GM23248 (cell line): ENCODE results near the gene CIB2. TPM values are rescaled to one million over a fixed set of nuclear protein-coding genes. Genes with fewer than 3 reads are reported as not detected.

Experiments used
- DNase-seq: peaks from one replicate; pipeline ENCODE4 v3.0.0-alpha.2; 2015
- H2AFZ ChIP-seq: fragments of 200-600 bp; sonication (generic); 2 replicates; pipeline ENCODE4 v1.6.1; 2016; ENCODE audit warnings: antibody characterized with exemption
- H3F3A ChIP-seq: fragments of 200-600 bp; sonication (generic); 2 replicates; pipeline ENCODE4 v1.6.1; 2016; ENCODE audit warnings: mild to moderate bottlenecking, antibody characterized with exemption, mixed run types; ENCODE audit not compliant: insufficient read depth
- H3K27ac ChIP-seq: fragments of 200-600 bp; sonication (generic); 2 replicates; pipeline ENCODE4 v1.5.1; 2016; ENCODE audit warnings: mild to moderate bottlenecking
- H3K27me3 ChIP-seq: fragments of 200-600 bp; sonication (generic); replicated peaks from 2 replicates; pipeline ENCODE4 v1.6.1; 2016; ENCODE audit warnings: mild to moderate bottlenecking; ENCODE audit not compliant: insufficient read depth
- H3K36me3 ChIP-seq: fragments of 200-600 bp; sonication (generic); 2 replicates; pipeline ENCODE4 v1.6.1; 2016; ENCODE audit warnings: low read depth, mild to moderate bottlenecking
- H3K4me1 ChIP-seq: fragments of 200-600 bp; sonication (generic); 2 replicates; pipeline ENCODE4 v1.6.1; 2016; ENCODE audit warnings: mild to moderate bottlenecking; ENCODE audit not compliant: insufficient read depth
- H3K4me2 ChIP-seq: fragments of 200-600 bp; sonication (generic); one replicate; pipeline ENCODE4 v1.6.1; 2016; ENCODE audit warnings: mild to moderate bottlenecking; ENCODE audit not compliant: unreplicated experiment
- H3K4me3 ChIP-seq: fragments of 200-600 bp; sonication (generic); 2 replicates; pipeline ENCODE4 v1.5.1; 2016; ENCODE audit warnings: mild to moderate bottlenecking
- H3K79me2 ChIP-seq: fragments of 200-600 bp; sonication (generic); 2 replicates; pipeline ENCODE4 v1.6.1; 2016; ENCODE audit warnings: mild to moderate bottlenecking; ENCODE audit not compliant: insufficient read depth
- H3K9ac ChIP-seq: fragments of 200-600 bp; sonication (generic); 2 replicates; pipeline ENCODE4 v1.6.1; 2016; ENCODE audit warnings: mild to moderate bottlenecking
- H3K9me2 ChIP-seq: fragments of 200-600 bp; sonication (generic); 2 replicates; pipeline ENCODE4 v1.6.1; 2016; ENCODE audit warnings: mixed run types, mild to moderate bottlenecking, moderate library complexity; ENCODE audit not compliant: insufficient read depth
- H3K9me3 ChIP-seq: fragments of 200-600 bp; sonication (generic); one replicate; pipeline ENCODE4 v1.6.1; 2017; ENCODE audit warnings: low read depth
- H4K20me1 ChIP-seq: fragments of 200-600 bp; sonication (generic); 2 replicates; pipeline ENCODE4 v1.6.0; 2016; ENCODE audit not compliant: insufficient read depth
- EZH2 ChIP-seq: fragments of 200-600 bp; sonication (generic); IDR thresholded peaks from 2 replicates; pipeline ENCODE4 v1.6.1; 2018; ENCODE audit warnings: antibody characterized with exemption, mild to moderate bottlenecking; ENCODE audit not compliant: insufficient read depth, poor library complexity, severe bottlenecking
- EZH2phosphoT487 ChIP-seq: fragments of 200-600 bp; sonication (generic); IDR thresholded peaks from 2 replicates; pipeline ENCODE4 v1.6.1; 2018; ENCODE audit warnings: antibody characterized with exemption, moderate library complexity, mild to moderate bottlenecking, low read depth; ENCODE audit not compliant: insufficient read depth
- WGBS, 2 experiments: methylation state at CpG; one replicate each; pipeline ENCODE4 v1.1.6; 2015 to 2017; ENCODE audit warnings: low lambda C conversion rate in 2 of 2, low coverage in 1 of 2; ENCODE audit errors: missing lambda C conversion rate in 2 of 2; 5-methylcytosine and 5-hydroxymethylcytosine counted together
- in situ Hi-C: fragments of 300-500 bp; cut with MboI; formaldehyde crosslinking; loops from 2 replicates; pipeline ENCODE4 v1.15.0; 2020
- polyA plus RNA-seq: library from polyadenylated mRNA; unstranded; fragments of >200 nt; fragmentation: Nextera tagmentation; extraction: Ambion mirVana; gene quantifications from 2 replicates; pipeline ENCODE4 v1.2.1, GENCODE V29; 2016
- total RNA-seq: library from RNA; depleted of rRNA; stranded (reverse); fragments of >200 nt; shearing (Covaris generic); gene quantifications from 2 replicates; pipeline ENCODE4 v1.2.3, GENCODE V29; 2014

CIB2 gene
- total and polyA plus RNA-seq, 2 experiments from 2014 or later, result 2.9 to 3.4 TPM

- Histone ChIP-seq H3K27me3 (no peaks in the 10 kb centered on the region; the same call in 1 of the 2 replicates), H3K4me1 (peaks cover 3% of the 10 kb centered on the region; the same call in 1 of the 2 replicates), H3K79me2 (no peaks in the 10 kb centered on the region), H4K20me1 (no peaks in the 10 kb centered on the region), H3K4me3 (no peak overlapping the region), H3K36me3 (no peaks in the 10 kb centered on the region), H3F3A (0 out of 2 replicates have a peak, but pooled peaks cover 3% of the 10 kb centered on the region), H3K9me2 (no peaks in the 10 kb centered on the region), H3K4me2 (no peak overlapping the region), H3K27ac (no peak overlapping the region), H3K9me3 (no peaks in the 10 kb centered on the region), H3K9ac (no peak overlapping the region), H2AFZ (no peak overlapping the region)
- no peak for DNase-seq
- in situ Hi-C loops, result no loop called here
- WGBS, 2 experiments, result 90 to 94% methylated on average over 11 of the region's 11 CpGs
- no peak for TF ChIP-seq EZH2phosphoT487
- TF ChIP-seq EZH2, result no peak
Observed at GRCh38 chr15:78098131-78098755, 33.0 kb downstream of the CIB2 start.

DNA sequence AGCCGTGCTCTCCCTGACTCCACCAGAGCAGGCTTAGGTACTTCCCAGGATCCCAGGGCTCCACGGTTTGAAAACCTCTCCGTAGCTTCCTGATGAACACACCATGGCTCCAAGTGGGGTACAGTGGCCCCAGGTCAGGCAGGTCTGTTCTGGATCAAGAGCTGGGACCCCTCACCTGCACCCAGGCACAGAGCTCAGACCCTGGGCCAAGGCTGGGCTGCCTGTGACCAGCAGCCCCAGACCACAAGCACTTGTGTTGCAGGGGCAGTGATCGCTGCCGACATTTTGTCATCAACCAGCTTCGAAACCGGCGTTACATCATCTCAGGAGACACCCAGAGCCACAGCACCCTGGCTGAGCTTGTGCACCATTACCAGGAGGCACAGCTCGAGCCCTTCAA lies 33.6 kb downstream of the CIB2 start:
- H3F3A ChIP-seq, result 0 out of 2 replicates have a peak, but pooled peaks cover 3% of the 10 kb centered on the region
- H3K36me3 ChIP-seq, result no peaks in the 10 kb centered on the region
- H3K27me3 ChIP-seq, result no peaks in the 10 kb centered on the region; the same call in 1 of the 2 replicates
- WGBS, 2 experiments, result 69 to 85% methylated on average over 5 to 9 of the region's 9 CpGs
- H3K9me2 ChIP-seq, result no peaks in the 10 kb centered on the region
- H3K79me2 ChIP-seq, result no peaks in the 10 kb centered on the region
- in situ Hi-C loops, result no loop called here
- H3K4me3 ChIP-seq, result no peak overlapping the region
- no peaks in the 10 kb centered on the region for H3K9me3 ChIP-seq
- no peak overlapping the region for H3K9ac ChIP-seq
- no peak overlapping the region for H2AFZ ChIP-seq
- no peak for DNase-seq
- H3K4me1 ChIP-seq, result peaks cover 6% of the 10 kb centered on the region; the same call in 1 of the 2 replicates
- no peak for TF ChIP-seq EZH2
- TF ChIP-seq EZH2phosphoT487, result no peak
- no peak overlapping the region for H3K4me2 ChIP-seq
- H4K20me1 ChIP-seq, result no peaks in the 10 kb centered on the region
- no peak overlapping the region for H3K27ac ChIP-seq

- in situ Hi-C loops, result no loop called here
Observed at GRCh38 chr15:78093242-78094020, 37.8 kb downstream of the CIB2 start.

GRCh38 chr15:78092261-78093041 lies 38.8 kb downstream of the CIB2 start, which contains the start of gene SH2D7:
TSS of gene SH2D7 (plus strand) at chr15:78092561. CDS start at chr15:78092585, 24 bp downstream.
- no peak within 1 kb of the TSS for H3K9ac ChIP-seq
- H3K4me3 ChIP-seq, result no peak within 1 kb of the TSS
- 87 to 90% methylated on average over 11 of the region's 11 CpGs for WGBS, 2 experiments
- H3K79me2 ChIP-seq, result no peaks in the 10 kb centered on the region
- no peaks in the 10 kb centered on the region for H3K9me2 ChIP-seq
- H3K27me3 ChIP-seq, result no peaks in the 10 kb centered on the region; the same call in 1 of the 2 replicates
- in situ Hi-C loops, result no loop called here
- H3K27ac ChIP-seq, result no peak within 1 kb of the TSS
- H3K4me2 ChIP-seq, result no peak within 1 kb of the TSS
- H3K36me3 ChIP-seq, result no peaks in the 10 kb centered on the region
- H2AFZ ChIP-seq, result no peak within 1 kb of the TSS
- TF ChIP-seq EZH2, result no peak
- TF ChIP-seq EZH2phosphoT487, result no peak
- H3K9me3 ChIP-seq, result no peaks in the 10 kb centered on the region
- peaks cover 6% of the 10 kb centered on the region; the same call in 1 of the 2 replicates for H3K4me1 ChIP-seq
- DNase-seq, result no peak
- H4K20me1 ChIP-seq, result no peaks in the 10 kb centered on the region
- 0 out of 2 replicates have a peak, but pooled peaks cover 3% of the 10 kb centered on the region for H3F3A ChIP-seq

More at GRCh38 chr15:78093242-78094020, 37.8 kb downstream of the CIB2 start:
- 0 out of 2 replicates have a peak, but pooled peaks cover 3% of the 10 kb centered on the region for H3F3A ChIP-seq
- H3K9ac ChIP-seq, result no peak overlapping the region
- H3K4me2 ChIP-seq, result no peak overlapping the region
- H3K9me3 ChIP-seq, result no peaks in the 10 kb centered on the region
- H3K9me2 ChIP-seq, result no peaks in the 10 kb centered on the region
- H2AFZ ChIP-seq, result no peak overlapping the region
- TF ChIP-seq EZH2phosphoT487 (0 out of 2 replicates have a peak, but pooled peaks have one; percentile 46), EZH2 (no peak)
- H3K79me2 ChIP-seq, result no peaks in the 10 kb centered on the region
- DNase-seq, result peak; percentile 85
- H3K27me3 ChIP-seq, result no peaks in the 10 kb centered on the region; the same call in 1 of the 2 replicates
- no peaks in the 10 kb centered on the region for H3K36me3 ChIP-seq
- H4K20me1 ChIP-seq, result no peaks in the 10 kb centered on the region
- 2% methylated on average over 5 of the region's 5 CpGs for WGBS, 2 experiments
- no peak overlapping the region for H3K27ac ChIP-seq
- H3K4me1 ChIP-seq, result peaks cover 6% of the 10 kb centered on the region; the same call in 1 of the 2 replicates
- no peak overlapping the region for H3K4me3 ChIP-seq
